T-cell (primary cell): ENCODE measurements around the gene KCNK16. TPM values are rescaled to one million over a fixed set of nuclear protein-coding genes. Genes with fewer than 3 reads are reported as not detected.

Experiments used
- ATAC-seq, 4 experiments: fragments of 200-7000 bp in 3 of 4; fragments of 150-1000 bp in 1 of 4; cut with Tn5 transposase; replicated peaks in 1 of 4; 1 replicate in 3 of 4; 2 replicates in 1 of 4; pipeline ENCODE4 v1.10.0; 2021; ENCODE audit warnings: moderate library complexity in 3 of 4, mild to moderate bottlenecking in 2 of 4, moderate number of reproducible peaks in 1 of 4
- CTCF ChIA-PET, 2 donors: fragments of 300-600 bp; sonication (Branson Sonifier 250); formaldehyde crosslinking; loops; one replicate each; lab custom pipeline; 2022; ENCODE audit warnings: antibody characterized with exemption in 2 of 2; lab: Charles Lee
- POLR2A ChIA-PET, 2 donors: fragments of 300-600 bp; sonication (Branson Sonifier 250); formaldehyde crosslinking; loops; one replicate each; lab custom pipeline; 2022; ENCODE audit warnings: antibody characterized with exemption in 2 of 2; lab: Charles Lee
- DNase-seq, 35 experiments: peaks; one replicate each; pipeline versions ENCODE4 v3.0.0 to v3.0.0-alpha.2; 2013 to 2023
- H3K27ac ChIP-seq: one replicate; pipeline ENCODE4 v1.5.1; 2013; ENCODE audit warnings: low read length
- H3K27me3 ChIP-seq, 2 experiments: replicated peaks in 1 of 2; 1 replicate in 1 of 2; 2 replicates in 1 of 2; pipeline versions ENCODE4 v1.6.1 to v1.7.0; 2013; ENCODE audit warnings: low read length in 1 of 2, mixed read lengths in 1 of 2; ENCODE audit not compliant: control insufficient read depth in 2 of 2, insufficient read depth in 2 of 2; ENCODE audit errors: extremely low read depth in 1 of 2
- H3K36me3 ChIP-seq, 2 donors: 1 replicate in 1 of 2; 2 replicates in 1 of 2; pipeline versions ENCODE4 v1.6.1 to v1.7.0; 2013; ENCODE audit warnings: low read length in 1 of 2; ENCODE audit not compliant: control insufficient read depth in 2 of 2, insufficient read depth in 1 of 2; ENCODE audit errors: extremely low read depth in 1 of 2
- H3K4me1 ChIP-seq, 2 experiments: 1 replicate in 1 of 2; 2 replicates in 1 of 2; pipeline versions ENCODE4 v1.6.1 to v1.7.0; 2013; ENCODE audit warnings: low read length in 2 of 2, mixed read lengths in 1 of 2; ENCODE audit not compliant: insufficient read depth in 2 of 2, control insufficient read depth in 1 of 2; ENCODE audit errors: extremely low read depth in 1 of 2
- H3K4me3 ChIP-seq, 2 donors: 1 replicate in 1 of 2; 2 replicates in 1 of 2; pipeline versions ENCODE4 v1.5.1 to v1.7.0; 2013; ENCODE audit warnings: mild to moderate bottlenecking in 2 of 2, low read length in 1 of 2, moderate library complexity in 1 of 2; ENCODE audit not compliant: control insufficient read depth in 1 of 2; ENCODE audit errors: extremely low read depth in 1 of 2
- H3K9me3 ChIP-seq: 2 replicates; pipeline ENCODE4 v1.7.0; 2013
- H3K27ac Mint-ChIP-seq, 2 donors: one replicate each; pipeline ENCODE4 v1.8.0; 2020 to 2021; ENCODE audit warnings: mild to moderate bottlenecking in 2 of 2, mixed read lengths in 2 of 2
- H3K27me3 Mint-ChIP-seq, 2 donors: one replicate each; pipeline ENCODE4 v1.8.0; 2021 to 2022; ENCODE audit warnings: mixed read lengths in 2 of 2
- H3K36me3 Mint-ChIP-seq: one replicate; pipeline ENCODE4 v1.8.0; 2021; ENCODE audit warnings: mixed read lengths
- H3K4me1 Mint-ChIP-seq, 3 donors: one replicate each; pipeline ENCODE4 v1.8.0; 2020 to 2022; ENCODE audit warnings: mixed read lengths in 3 of 3, mild to moderate bottlenecking in 1 of 3
- H3K4me3 Mint-ChIP-seq, 3 donors: one replicate each; pipeline ENCODE4 v1.8.0; 2020 to 2022; ENCODE audit warnings: mild to moderate bottlenecking in 3 of 3, mixed read lengths in 3 of 3, moderate library complexity in 3 of 3
- H3K9me3 Mint-ChIP-seq, 3 donors: one replicate each; pipeline ENCODE4 v1.8.0; 2020 to 2022; ENCODE audit warnings: mixed read lengths in 3 of 3
- WGBS: methylation state at CpG from one replicate; pipeline ENCODE4 v1.1.5; 2013; ENCODE audit warnings: missing lambda C conversion rate; ENCODE audit not compliant: insufficient coverage; 5-methylcytosine and 5-hydroxymethylcytosine counted together
- total RNA-seq, 35 experiments: library from RNA in 6 of 35; stranded (reverse) in 6 of 35; fragments of 120-200 nt in 1 of 35; gene quantifications; one replicate each; pipeline versions ENCODE4 v1.2.1 to v1.2.4 and lab custom pipeline; 2013 to 2026

KCNK16 gene
- not detected for total RNA-seq
- not detected for total RNA-seq (2013)
- 0 reads per million in 29 experiments for total RNA-seq (lab: John Stamatoyannopoulos, UW)

- WGBS = 83% methylated on average over 10 of the region's 11 CpGs
Measured at GRCh38 chr6:39322306-39322850, at the start of gene KCNK16. TSS of gene KCNK16 (minus strand) at chr6:39322702. CDS start at chr6:39322540, 162 bp downstream.

DNA sequence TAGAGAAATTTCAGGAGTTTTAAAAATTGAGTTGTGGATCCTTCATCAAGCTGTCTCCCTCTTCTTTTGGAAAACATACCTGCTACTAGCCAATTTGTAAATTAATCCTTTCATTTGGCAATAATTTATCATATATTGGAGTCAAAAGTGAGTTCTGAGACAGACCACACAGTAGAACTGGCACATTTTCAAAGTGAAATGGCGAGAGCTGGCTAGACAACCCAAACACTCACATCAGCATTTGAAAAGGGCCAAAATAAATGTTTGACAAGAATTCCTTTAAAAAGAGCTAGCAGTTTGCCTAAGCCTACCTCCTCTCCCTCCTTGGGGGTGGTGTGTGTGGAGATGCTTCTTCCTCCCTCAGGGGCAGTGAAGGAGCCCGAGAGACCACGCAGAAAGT lies 47.9 kb upstream of the KCNK16 start:
- H3K4me1 ChIP-seq = no peaks in the 10 kb centered on the region
- no peaks in the 10 kb centered on the region for H3K36me3 ChIP-seq
- no CpG with 5 or more reads among the region's 3 CpGs for WGBS
- ATAC-seq (no peak), DNase-seq (no peak)
- H3K27me3 ChIP-seq = peaks cover 0 to 24% of the 10 kb centered on the region in 2 experiments
- ChIA-PET POLR2A (no interaction called here), CTCF (interaction anchor here in 1 of 2 donors (0.7 kb wide), 1 partner anchor 8 kb away, joined by 3 read pairs; no protein-coding TSS in a partner anchor)
- no peak overlapping the region for H3K27ac ChIP-seq
- H3K9me3 Mint-ChIP-seq = no peaks in the 10 kb centered on the region
- no peaks in the 10 kb centered on the region for H3K36me3 Mint-ChIP-seq
- no peak overlapping the region for H3K27ac Mint-ChIP-seq
- H3K9me3 ChIP-seq = no peaks in the 10 kb centered on the region
- no peak overlapping the region for H3K4me3 Mint-ChIP-seq
- no peak overlapping the region for H3K4me3 ChIP-seq
- peaks cover 13 to 14% of the 10 kb centered on the region in 2 donors for H3K27me3 Mint-ChIP-seq
- no peaks in the 10 kb centered on the region for H3K4me1 Mint-ChIP-seq

More at GRCh38 chr6:39322306-39322850, at the start of gene KCNK16:
- Mint-ChIP-seq H3K27me3 (peaks cover 17 to 23% of the 10 kb centered on the region in 2 donors), H3K27ac (no peak within 1 kb of the TSS), H3K36me3 (no peaks in the 10 kb centered on the region), H3K4me1 (no peaks in the 10 kb centered on the region), H3K4me3 (no peak within 1 kb of the TSS), H3K9me3 (no peaks in the 10 kb centered on the region)
- Histone ChIP-seq H3K4me3 (no peak within 1 kb of the TSS), H3K27ac (no peak within 1 kb of the TSS), H3K4me1 (no peaks in the 10 kb centered on the region), H3K9me3 (no peaks in the 10 kb centered on the region), H3K27me3 (peaks cover 0 to 29% of the 10 kb centered on the region in 2 experiments), H3K36me3 (no peaks in the 10 kb centered on the region)
- POLR2A ChIA-PET = no interaction called here
- ATAC-seq (no peak), DNase-seq (no peak)
- CTCF ChIA-PET = no interaction called here

GRCh38 chr6:39369987-39370386 lies 47.5 kb upstream of the KCNK16 start:
- Mint-ChIP-seq H3K27ac (no peak overlapping the region), H3K4me3 (no peak overlapping the region), H3K36me3 (no peaks in the 10 kb centered on the region), H3K4me1 (no peaks in the 10 kb centered on the region), H3K9me3 (no peaks in the 10 kb centered on the region), H3K27me3 (peaks cover 13% of the 10 kb centered on the region in 2 donors)
- WGBS = 80% methylated on average over 1 of the region's 1 CpG
- ATAC-seq = no peak
- Histone ChIP-seq H3K36me3 (no peaks in the 10 kb centered on the region), H3K4me3 (no peak overlapping the region), H3K27me3 (peaks cover 0 to 24% of the 10 kb centered on the region in 2 experiments), H3K4me1 (no peaks in the 10 kb centered on the region), H3K27ac (no peak overlapping the region), H3K9me3 (no peaks in the 10 kb centered on the region)
- ChIA-PET CTCF (no interaction called here), POLR2A (no interaction called here)
- no peak for DNase-seq

DNA sequence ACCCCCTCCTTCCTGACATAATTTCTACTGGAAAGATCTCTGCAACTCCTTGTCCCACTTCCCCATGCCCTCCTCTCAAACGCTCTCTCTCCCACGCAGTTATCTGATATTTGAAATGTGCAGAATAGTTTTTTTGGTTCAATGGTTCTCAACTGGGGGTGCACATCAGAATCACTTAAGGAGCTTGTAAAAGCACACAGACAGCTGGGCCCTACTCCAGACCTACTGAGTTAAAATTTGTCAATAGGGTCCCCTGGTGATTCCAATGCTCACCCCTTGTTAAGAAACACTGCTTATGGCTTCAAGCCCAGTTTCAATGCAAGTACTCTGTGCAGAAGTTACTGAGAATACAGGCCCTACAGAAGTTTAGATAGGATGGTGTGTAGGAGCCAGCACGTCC lies 45.2 kb upstream of the KCNK16 start:
- no peaks in the 10 kb centered on the region for H3K36me3 ChIP-seq
- Mint-ChIP-seq H3K27ac (no peak overlapping the region), H3K36me3 (no peaks in the 10 kb centered on the region), H3K4me1 (no peaks in the 10 kb centered on the region), H3K4me3 (no peak overlapping the region), H3K27me3 (peaks cover 10 to 17% of the 10 kb centered on the region in 2 donors), H3K9me3 (no peaks in the 10 kb centered on the region)
- no peaks in the 10 kb centered on the region for H3K9me3 ChIP-seq
- DNase-seq (no peak), ATAC-seq (no peak)
- peaks cover 0 to 26% of the 10 kb centered on the region in 2 experiments for H3K27me3 ChIP-seq
- CTCF ChIA-PET = no interaction called here
- POLR2A ChIA-PET = no interaction called here
- WGBS = 50% methylated on average over 1 of the region's 3 CpGs
- no peaks in the 10 kb centered on the region for H3K4me1 ChIP-seq
- H3K27ac ChIP-seq = no peak overlapping the region
- H3K4me3 ChIP-seq = no peak overlapping the region

DNA sequence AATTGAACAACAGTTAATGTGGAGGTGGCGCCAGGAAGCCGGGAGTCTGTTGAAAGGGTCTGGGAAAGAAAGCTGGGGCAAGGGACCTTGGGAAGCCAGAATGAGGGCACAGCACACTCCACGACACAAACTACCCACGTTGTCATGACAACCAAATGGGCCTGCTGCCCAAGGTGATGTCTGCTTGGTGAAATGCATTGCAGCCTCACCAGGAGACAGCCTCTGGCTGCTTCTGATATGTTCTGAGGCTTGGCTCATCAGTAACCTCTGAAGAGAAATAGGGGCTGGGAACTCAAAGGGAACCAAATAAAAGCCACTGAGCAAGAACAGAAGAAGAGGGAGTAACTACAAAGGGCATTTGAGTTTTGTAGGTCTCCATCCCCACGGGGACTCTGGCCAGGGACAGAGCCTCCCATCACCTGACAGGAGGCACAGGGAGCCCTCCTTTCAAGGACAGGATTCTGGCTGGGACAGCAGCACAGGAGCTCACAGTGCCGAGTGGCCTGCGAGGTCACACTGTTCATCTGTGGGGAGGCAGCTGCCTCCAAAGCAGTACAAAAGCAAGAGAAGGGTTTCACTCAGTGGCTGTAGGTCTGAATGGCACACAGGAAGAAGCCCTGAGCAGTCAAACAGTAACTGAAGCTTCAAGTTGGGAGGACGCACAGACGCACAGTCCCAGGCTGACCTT lies 44.6 kb upstream of the KCNK16 start:
- Mint-ChIP-seq H3K36me3 (no peaks in the 10 kb centered on the region), H3K27me3 (peaks cover 10 to 19% of the 10 kb centered on the region in 2 donors), H3K4me3 (no peak overlapping the region), H3K9me3 (no peaks in the 10 kb centered on the region), H3K4me1 (no peaks in the 10 kb centered on the region), H3K27ac (no peak overlapping the region)
- H3K4me3 ChIP-seq = no peak overlapping the region
- 76% methylated on average over 7 of the region's 9 CpGs for WGBS
- peaks cover 0 to 31% of the 10 kb centered on the region in 2 experiments for H3K27me3 ChIP-seq
- no peaks in the 10 kb centered on the region for H3K36me3 ChIP-seq
- CTCF ChIA-PET = interaction anchor here in 1 of 2 donors (0.5 kb wide), 1 partner anchor 14 kb away, joined by 4 read pairs; no protein-coding TSS in a partner anchor
- ATAC-seq (no peak), DNase-seq (no peak)
- no peaks in the 10 kb centered on the region for H3K9me3 ChIP-seq
- H3K4me1 ChIP-seq = peaks cover 0 to 1% of the 10 kb centered on the region in 2 experiments
- POLR2A ChIA-PET = no interaction called here
- H3K27ac ChIP-seq = no peak overlapping the region

DNA sequence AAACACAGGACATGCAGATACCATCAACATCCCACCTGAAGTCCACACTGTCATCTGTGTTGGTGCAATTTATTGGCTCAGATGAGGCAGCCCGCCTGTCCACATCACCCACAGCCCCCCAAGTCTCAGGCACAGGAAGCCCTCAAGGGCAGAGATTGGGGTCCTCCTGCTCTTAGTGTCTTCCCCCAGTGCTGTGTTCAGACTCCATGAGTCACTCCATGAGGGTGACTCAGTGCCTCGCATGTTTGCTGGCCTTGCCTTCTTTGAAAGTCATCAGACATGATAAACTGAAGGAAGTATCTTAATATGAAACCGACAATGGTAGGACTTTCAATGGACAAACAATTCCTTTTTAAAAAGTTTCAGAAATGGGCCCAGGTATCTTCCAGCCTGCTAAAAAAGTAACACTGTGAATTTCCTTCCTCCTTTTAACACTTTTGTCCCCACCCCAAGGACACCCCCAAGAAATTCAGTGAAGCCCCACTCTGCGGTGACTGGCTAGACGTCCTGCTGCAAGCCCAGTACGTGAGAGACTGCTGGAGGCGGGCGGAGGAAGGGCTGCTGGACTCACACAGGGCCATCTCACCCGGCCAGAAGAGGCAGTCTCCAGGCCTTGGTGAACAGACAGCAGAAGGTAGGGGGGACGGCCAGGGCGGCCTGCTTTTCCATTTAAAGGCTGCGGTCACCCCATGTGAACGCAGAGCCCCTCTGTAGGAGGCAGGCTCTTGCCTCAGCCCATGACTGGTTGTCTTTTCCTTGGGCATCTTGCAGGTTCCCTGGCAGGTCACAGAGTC lies 43.0 kb upstream of the KCNK16 start:
- H3K9me3 Mint-ChIP-seq = no peaks in the 10 kb centered on the region
- ChIA-PET POLR2A (no interaction called here), CTCF (interaction anchor here in 1 of 2 donors (0.6 kb wide), 1 partner anchor 17 kb away, joined by 3 read pairs; no protein-coding TSS in a partner anchor)

More for the DNA sequence above, 43.0 kb upstream of the KCNK16 start:
- no peak for ATAC-seq
- peaks cover 0 to 3% (median 2%) of the 10 kb centered on the region in 3 donors for H3K4me1 Mint-ChIP-seq
- Histone ChIP-seq H3K27ac (no peak overlapping the region), H3K9me3 (no peaks in the 10 kb centered on the region), H3K27me3 (peaks cover 0 to 32% of the 10 kb centered on the region in 2 experiments), H3K4me1 (peaks cover 0 to 5% of the 10 kb centered on the region in 2 experiments), H3K4me3 (no peak overlapping the region), H3K36me3 (no peaks in the 10 kb centered on the region)
- H3K4me3 Mint-ChIP-seq = no peak overlapping the region
- H3K27ac Mint-ChIP-seq = no peak overlapping the region
- peaks cover 10 to 19% of the 10 kb centered on the region in 2 donors for H3K27me3 Mint-ChIP-seq
- no peaks in the 10 kb centered on the region for H3K36me3 Mint-ChIP-seq
- WGBS = 83% methylated on average over 12 of the region's 13 CpGs
- no peak for DNase-seq
